ENCODE measurements around the gene NFATC3.

- TF ChIP-seq POLR2AphosphoS5 (IDR thresholded peaks at IDR 0.05) (no peak), EP300 (IDR thresholded peaks at IDR 0.05; ENCODE audit: low read depth) (no peak), CTCF (IDR thresholded peaks at IDR 0.05) (no peak), POLR2A (IDR thresholded peaks at IDR 0.05) (no peak)
Observed at GRCh38 chr16:68105611-68106010, 20.4 kb downstream of the NFATC3 start.
